ENCODE measurements around the gene NCKAP5.

DNA sequence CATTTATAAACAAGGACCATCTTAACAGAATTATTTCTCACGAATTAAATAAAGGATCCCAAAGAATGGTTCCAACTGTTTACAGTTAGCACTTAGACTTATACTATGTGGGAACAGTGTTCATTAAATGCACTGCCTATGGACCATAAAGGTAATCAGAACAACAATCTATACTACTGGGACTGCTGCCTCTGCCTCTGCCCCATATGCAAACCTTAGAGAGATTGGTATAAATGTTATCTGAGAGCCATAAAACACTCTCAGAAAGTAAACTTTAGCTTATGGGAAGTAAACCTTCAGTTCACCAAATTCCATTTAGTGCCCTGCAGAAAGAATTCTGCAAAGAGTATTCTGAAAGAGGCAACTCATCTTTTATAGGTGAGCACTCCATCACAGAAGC lies 448.0 kb downstream of the NCKAP5 start:
- TF ChIP-seq CTCF (IDR thresholded peaks at IDR 0.05; ENCODE audit: insufficient read depth, low read length) (no peak), REST (IDR thresholded peaks at IDR 0.05; ENCODE audit: insufficient replicate concordance, low read depth) (no peak), POLR2AphosphoS5 (IDR thresholded peaks at IDR 0.05; ENCODE audit: low read depth) (no peak), GABPA (IDR thresholded peaks at IDR 0.05; ENCODE audit: low read depth) (no peak)

All from HL-60 (cell line).